Measurements from ENCODE around the gene TMEM61.

GRCh38 chr1:54970901-54971300 lies 9.5 kb upstream of the TMEM61 start:
- no peak for TF ChIP-seq POLR2A (IDR thresholded peaks at IDR 0.05)
- TF ChIP-seq CTCF (IDR thresholded peaks at IDR 0.05), result no peak

All from right lobe of liver (tissue), 4 donors.